ENCODE data around the gene SLC6A7.

Gene SLC6A7

DNA sequence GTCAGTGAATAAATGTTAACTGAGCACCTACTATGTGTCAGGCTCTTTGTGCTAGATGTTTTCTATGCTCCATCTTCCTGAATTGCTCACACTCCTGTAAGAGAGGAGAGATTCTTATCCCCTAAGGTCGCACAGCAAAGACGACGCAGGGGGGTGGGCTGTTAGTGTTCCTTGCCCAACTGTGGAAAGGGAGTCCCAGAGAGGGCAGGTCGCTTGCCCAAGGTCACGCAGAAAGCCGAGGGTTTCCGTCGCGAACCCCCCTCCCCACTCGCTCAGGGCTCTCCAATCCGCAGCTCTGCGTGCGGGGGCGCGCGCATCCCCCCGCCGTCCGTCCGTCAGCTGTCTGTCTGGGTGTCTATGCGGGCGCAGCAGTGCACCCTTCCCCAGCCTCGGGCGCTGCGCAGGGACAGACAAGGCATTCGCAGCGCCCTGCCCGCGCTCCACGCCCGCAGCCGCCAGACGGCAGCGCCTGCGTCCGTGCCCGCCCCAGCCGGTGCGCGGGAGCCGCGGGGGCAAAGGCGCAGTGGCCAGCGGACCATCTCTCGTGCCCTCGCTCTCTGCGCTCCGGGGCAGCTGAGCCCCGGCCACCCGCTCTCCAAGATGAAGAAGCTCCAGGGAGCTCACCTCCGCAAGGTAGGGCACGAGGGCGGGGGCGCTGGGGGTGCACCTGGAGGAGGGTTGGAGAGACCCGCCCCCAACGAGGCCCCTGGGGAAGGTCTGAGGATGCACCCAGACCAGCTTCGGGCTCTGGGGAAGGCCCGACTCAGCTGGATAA lies at the start of gene SLC6A7:
TSS of gene SLC6A7 (plus strand) at position 335 of the 775 bp plus-strand sequence. CDS start at position 601, 266 bp downstream.
- no peak for DNase-seq

DNA sequence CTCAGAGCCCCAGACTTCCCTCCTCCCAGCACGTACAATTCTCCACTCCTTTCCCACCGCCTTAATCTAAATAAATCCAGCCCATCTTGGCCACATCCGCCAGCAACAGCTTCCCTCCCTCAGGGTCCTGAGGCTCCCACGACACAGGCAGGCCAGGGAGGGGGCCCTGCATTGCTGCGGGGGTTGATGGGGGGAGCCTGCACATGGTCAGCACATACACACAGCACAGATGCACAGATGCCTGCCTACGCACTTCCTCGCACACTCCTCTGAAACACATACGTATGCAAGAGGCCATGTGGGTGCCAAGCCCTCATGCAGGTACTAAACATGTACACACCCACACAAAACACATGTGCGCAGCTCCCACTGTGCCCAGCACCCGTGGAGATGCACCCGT lies 49.0 kb upstream of the SLC6A7 start:
- DNase-seq = peak; percentile 78

- DNase-seq = peak; percentile 54
Measured at GRCh38 chr5:150141544-150142184, 48.2 kb upstream of the SLC6A7 start.

DNA sequence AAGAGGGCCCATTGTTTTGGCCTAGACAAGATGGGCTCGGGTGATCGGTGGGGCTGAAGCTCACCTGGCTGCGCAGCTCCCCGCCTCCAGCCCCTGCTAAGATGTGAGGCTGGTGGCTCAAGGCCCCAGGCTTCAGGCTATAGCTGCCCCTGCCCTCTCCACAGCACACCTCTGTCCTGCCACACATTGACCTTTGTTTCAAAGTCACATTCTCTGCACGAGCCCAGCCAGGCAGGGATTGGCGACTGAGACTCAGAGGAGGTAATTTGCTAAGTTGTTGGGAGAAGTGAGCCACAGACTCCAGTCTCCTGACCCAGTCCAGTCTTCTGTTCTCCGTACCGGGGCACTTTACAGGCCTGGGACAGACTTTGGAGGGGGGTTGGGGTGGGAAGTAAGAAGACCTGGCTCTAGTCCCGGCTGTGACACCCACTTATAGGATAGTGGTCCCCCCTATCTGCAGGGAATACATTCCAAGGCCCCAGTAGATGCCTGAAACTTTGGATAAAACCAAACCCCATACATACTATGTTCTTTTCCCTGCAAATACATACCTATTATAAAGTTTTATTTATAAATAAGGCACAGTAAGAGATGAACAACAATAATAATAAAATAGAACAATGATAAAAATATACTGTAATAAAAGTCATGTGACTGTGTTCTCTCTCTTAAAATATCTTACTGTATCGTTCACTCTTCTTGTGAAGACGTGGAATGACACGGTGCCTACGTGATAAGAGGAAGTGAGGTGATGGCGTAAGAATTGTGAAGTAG lies 47.5 kb upstream of the SLC6A7 start:
- DNase-seq = no peak

GRCh38 chr5:150142959-150143349 lies 46.9 kb upstream of the SLC6A7 start:
- peak; percentile 88 for DNase-seq

- DNase-seq = peak; percentile 93
Measured at GRCh38 chr5:150143350-150144245, 46.3 kb upstream of the SLC6A7 start.

GRCh38 chr5:150144246-150144801 lies 45.5 kb upstream of the SLC6A7 start:
- DNase-seq = peak; percentile 85

GRCh38 chr5:150144879-150145278 lies 45.0 kb upstream of the SLC6A7 start:
- no peak for DNase-seq

DNA sequence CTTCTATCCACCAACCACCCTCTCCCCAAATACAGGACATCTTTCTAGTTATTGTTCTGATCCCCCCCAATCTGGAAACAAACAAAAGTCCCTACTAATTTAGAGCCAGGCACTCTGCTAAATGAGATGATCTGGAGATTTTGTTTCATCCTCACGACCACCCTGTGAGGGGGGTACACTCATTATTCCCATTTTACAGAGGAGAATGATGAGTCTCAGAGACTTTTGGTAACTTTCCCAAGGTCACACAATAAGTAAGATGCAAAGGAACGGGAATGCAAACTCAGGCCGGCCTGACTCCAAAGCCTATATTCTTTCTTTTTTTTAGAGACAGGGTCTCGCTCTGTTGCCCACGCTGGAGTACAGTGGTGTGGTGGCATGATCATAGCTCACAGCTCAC lies 43.6 kb upstream of the SLC6A7 start:
- DNase-seq = no peak

DNA sequence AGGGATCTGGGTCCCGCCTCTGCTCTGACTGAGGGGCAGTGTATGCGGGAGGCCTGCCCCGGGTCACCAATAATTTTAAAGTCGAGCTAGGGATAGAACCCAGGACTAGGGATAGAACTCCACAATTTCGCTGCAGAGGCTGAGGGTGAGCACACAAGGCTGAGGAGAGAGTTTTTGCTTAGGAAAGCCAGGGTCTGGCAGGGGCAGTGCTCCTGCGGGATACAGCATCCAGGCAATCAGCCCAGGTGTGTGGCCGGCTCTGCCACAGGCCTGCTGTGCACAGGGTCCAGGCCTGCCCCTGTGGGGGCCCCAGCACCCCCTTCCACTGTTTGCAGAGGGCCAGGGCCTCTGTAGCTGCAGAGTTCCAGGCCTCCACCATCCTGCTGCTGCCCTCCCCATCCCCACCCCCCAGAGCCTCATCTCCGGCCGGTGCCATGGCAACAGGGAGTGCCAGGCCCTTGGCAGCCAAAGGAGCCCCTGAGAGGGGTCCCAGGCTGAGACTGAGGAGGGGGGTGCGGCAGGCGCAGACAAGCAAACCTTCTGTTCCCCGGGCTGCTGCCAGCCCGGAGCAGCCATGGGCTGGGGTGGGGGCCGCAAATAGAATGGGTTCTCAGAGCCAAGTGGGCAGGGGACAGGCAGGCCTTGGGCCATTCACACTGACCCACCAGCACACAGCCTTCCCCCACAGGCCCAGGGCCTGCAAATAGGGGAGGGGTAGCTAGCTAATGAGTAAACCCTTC lies 42.8 kb upstream of the SLC6A7 start:
- no peak for DNase-seq

DNA sequence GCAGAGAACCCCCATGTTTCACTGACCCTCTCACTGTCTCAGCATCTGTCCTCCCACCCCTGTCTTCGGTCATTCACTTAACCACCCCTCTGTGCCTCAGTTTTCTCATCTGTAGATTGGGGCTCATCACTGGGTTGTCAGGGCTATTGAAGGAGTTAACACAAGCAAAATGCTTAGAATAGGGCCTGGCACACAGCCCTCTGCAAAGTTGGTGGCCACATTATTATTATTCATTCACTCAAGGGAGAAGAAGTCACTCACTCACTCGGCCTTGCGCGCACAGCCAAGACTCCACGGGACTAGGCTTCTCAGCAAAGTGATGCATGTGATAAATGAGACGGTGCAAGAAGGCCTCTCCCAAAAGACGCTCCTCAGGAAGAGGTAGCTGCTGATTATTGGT lies 42.2 kb upstream of the SLC6A7 start:
- DNase-seq = no peak

DNA sequence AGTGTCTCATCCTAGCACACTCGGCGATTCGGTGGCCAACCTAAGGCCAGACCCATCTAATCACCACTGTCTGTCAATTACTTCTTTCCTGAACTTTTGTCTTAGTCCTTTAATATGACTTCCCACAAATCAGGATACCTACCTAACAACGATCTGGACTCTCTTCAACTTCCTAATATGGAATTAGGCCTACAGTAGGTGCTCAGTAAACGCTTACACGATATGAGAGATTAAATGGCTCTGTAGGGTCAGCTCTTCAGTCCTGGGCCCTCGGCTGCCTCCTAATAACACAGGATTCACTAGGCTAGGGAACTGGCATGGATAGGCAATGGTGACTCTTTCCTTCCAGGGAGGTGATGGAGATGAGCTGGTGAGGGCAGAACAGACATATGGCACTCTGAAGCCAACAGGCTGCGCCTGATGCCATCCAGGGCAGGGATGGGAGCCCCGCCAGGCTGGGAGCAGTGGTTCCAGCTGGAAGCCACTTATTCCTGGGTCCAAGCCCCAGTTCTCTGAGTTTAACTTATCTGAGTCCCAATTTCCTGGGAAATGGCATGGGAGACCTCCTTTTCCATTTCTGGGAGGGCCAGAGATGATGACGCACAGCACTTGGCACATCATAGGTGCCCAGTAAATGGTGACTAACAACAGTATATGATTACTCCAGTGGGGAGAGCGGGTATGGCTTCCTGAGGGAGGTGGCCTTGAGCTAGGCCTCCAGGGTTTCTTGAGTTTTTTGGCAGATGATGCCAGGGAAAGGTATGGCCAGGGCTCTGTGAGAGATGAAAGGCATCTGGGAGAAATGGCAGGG lies 41.5 kb upstream of the SLC6A7 start:
- DNase-seq = no peak

DNA sequence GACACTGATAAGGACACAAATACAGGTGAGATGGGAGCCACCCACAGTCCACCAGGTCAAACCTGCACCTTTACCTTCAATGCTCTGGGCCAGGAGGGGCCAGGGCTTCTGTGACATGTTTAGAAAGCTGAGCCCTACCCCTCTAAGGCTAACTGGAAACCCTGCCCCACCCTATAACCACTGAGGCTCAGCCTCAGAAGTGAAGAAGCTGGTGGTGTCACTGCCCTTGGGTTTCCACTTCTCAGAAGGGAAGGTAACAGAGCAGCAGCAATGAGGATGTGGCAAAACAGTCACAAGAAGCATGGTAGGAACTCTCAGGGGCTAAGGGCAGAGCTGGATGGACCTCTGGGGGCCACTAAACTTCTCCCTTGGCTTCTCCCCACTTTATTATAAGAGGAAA lies 40.2 kb upstream of the SLC6A7 start:
- no peak for DNase-seq

DNA sequence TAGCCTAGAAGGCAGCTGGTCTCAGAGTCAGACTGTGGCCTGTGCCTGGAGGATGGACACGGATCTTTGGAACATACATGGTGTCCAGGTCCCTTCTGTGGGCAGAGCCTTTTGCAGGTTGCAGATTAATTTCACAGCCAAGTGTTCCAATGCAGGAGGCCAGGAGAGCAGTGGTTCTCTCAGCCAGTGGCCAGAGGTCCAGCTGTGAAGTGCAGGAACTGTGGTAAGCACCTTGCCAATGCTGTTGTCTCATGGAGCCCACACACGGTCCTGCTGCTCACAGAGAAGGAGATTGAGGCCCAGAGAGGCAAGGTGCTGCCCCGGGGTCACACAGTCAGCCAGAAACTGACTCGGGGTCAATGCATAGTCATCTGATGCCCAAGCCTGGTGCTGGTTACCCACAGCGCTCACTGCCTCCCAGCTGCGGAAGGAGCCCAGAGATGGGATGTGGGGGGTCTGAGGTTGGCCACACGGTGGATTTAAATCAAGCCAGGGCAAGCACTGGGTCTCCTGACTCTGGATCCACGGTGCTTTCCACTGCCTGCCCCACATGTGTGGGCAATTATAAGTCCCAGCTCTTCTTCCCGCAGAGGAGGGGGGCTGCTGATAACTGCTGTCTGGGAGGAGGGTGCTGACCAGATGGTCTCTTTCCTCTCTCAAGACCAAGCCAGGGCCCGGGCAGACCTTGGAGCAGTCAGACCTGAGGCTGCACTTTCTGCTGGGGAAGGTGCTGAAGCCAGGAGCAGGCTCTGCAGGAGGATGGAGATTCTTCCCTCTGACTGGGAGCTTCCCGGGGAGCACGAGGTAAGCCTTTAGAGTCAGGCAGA lies 37.0 kb upstream of the SLC6A7 start:
- no peak for DNase-seq

DNA sequence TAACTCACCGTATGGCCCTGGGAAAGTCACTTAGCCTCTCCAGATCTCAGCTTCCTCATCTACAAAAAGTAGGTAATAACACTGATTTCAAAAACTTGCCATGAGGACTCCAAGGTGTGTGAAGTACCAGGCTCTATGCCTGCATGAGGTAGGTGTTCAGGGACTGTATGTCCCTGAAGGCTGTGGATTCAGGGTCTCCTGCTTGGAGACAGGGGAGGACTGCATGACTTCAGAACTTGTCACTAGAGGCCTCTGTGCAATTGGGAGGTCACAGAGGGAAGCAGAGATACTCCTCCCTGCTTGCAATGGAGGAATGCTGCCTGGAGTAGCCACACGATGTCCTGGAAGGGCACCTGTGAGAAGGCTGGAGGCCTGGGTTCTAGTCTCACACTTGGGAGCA lies 36.4 kb upstream of the SLC6A7 start:
- DNase-seq = no peak

- DNase-seq = peak; percentile 75
Measured at GRCh38 chr5:150153957-150154617, 35.8 kb upstream of the SLC6A7 start.

DNA sequence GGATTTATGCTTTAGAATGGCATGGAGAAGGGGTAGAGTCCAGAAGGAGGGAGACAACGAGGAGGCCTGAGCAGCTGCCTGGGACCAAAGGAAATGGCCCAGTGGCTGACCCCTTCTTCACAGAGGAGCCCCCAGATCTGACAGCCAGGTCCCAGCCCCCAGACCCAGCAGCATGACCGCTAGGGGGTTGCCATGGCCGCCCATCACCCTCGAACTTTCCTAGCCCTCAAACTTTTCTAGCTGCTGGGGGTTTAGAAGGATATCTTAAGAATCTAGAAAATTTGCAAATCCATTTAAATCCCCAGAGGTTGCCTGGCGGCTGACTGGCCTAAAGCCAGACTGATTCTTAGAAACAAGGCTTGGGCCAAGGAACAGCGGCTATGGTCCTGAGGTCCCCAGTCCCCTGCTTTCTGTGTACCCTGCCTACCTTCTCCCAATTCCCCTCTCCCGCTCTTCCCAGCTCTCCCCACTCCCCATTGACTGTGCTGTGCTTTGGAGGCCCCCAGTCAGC lies 35.2 kb upstream of the SLC6A7 start:
- no peak for DNase-seq

- DNase-seq = peak; percentile 94
Measured at GRCh38 chr5:150155258-150156026, 34.4 kb upstream of the SLC6A7 start, which contains the start of gene PDGFRB. Gene PDGFRB (minus strand): TSS chr5:150155845. CDS start chr5:150137047, 18,798 bp downstream.
